ENCODE results near the gene CABYR.
"Not testable (repeated sequence)": the region's sequence is repeated elsewhere in the genome, so short reads cannot be mapped to it uniquely, and the experiment has no call there.

The CABYR gene

GRCh38 chr18:24128700-24129099 is 10.2 kb upstream of the CABYR start:
- no peak for DNase-seq (ENCODE audit: low read depth)

- no peak for DNase-seq (ENCODE audit: low read depth)
These were observed 8.4 kb upstream of the CABYR start for GRCh38 chr18:24130494-24130893.

GRCh38 chr18:24136967-24137373 is 1.9 kb upstream of the CABYR start:
- no peak for DNase-seq (ENCODE audit: low read depth)

- DNase-seq (ENCODE audit: low read depth), result no peak
These were observed 463 bp upstream of the CABYR start for GRCh38 chr18:24138409-24138788.

GRCh38 chr18:24140697-24141096 is 1.8 kb downstream of the CABYR start:
- no peak for DNase-seq (ENCODE audit: low read depth)

GRCh38 chr18:24142376-24142775 is 3.5 kb downstream of the CABYR start:
- DNase-seq (ENCODE audit: low read depth), result no peak

- not testable (repeated sequence) for DNase-seq (ENCODE audit: low read depth)
These were observed 10.7 kb downstream of the CABYR start for GRCh38 chr18:24149591-24149990.

- no peak for DNase-seq (ENCODE audit: low read depth)
These were observed 14.5 kb downstream of the CABYR start for GRCh38 chr18:24153397-24153796.

- no peak for DNase-seq (ENCODE audit: low read depth)
These were observed 19.0 kb downstream of the CABYR start for GRCh38 chr18:24157855-24158254.

GRCh38 chr18:24160086-24160485 is 21.2 kb downstream of the CABYR start:
- DNase-seq (ENCODE audit: low read depth), result no peak

- DNase-seq (ENCODE audit: low read depth), result no peak
These were observed 22.4 kb downstream of the CABYR start for GRCh38 chr18:24161304-24161703.

GRCh38 chr18:24168496-24168895 is 29.6 kb downstream of the CABYR start:
- DNase-seq (ENCODE audit: low read depth), result no peak

- no peak for DNase-seq (ENCODE audit: low read depth)
These were observed 31.5 kb downstream of the CABYR start for GRCh38 chr18:24170360-24170759.

GRCh38 chr18:24173997-24174396 is 35.1 kb downstream of the CABYR start:
- DNase-seq (ENCODE audit: low read depth), result no peak

GRCh38 chr18:24176727-24177416 is 38.0 kb downstream of the CABYR start:
- no peak for DNase-seq (ENCODE audit: low read depth)

GRCh38 chr18:24177499-24178133 is 38.8 kb downstream of the CABYR start:
- no peak for DNase-seq (ENCODE audit: low read depth)

- DNase-seq (ENCODE audit: low read depth), result no peak
These were observed 41.2 kb downstream of the CABYR start for GRCh38 chr18:24180048-24180447.

GRCh38 chr18:24181806-24182205 is 42.9 kb downstream of the CABYR start:
- no peak for DNase-seq (ENCODE audit: low read depth)

- no peak for DNase-seq (ENCODE audit: low read depth)
These were observed 46.9 kb downstream of the CABYR start for GRCh38 chr18:24185805-24186204.

- no peak for DNase-seq (ENCODE audit: low read depth)
These were observed 48.2 kb downstream of the CABYR start for GRCh38 chr18:24187049-24187448.

GRCh38 chr18:24187689-24188088 is 48.8 kb downstream of the CABYR start:
- DNase-seq (ENCODE audit: low read depth), result no peak

GRCh38 chr18:24188120-24188519 is 49.3 kb downstream of the CABYR start:
- DNase-seq (ENCODE audit: low read depth), result no peak

GRCh38 chr18:24189007-24189528 is 50.2 kb downstream of the CABYR start:
- no peak for DNase-seq (ENCODE audit: low read depth)

All from activated T-helper 1 cell treated with Interleukin-2 at 50 U/mL for 16 hours (primary cell).